ENCODE results near the gene ROR1. TPM values are rescaled to one million over a fixed set of nuclear protein-coding genes. Genes with fewer than 3 reads are reported as not detected.

The ROR1 gene
- total RNA-seq, 1 experiment from 2014 or later, result 19.0 TPM

DNA sequence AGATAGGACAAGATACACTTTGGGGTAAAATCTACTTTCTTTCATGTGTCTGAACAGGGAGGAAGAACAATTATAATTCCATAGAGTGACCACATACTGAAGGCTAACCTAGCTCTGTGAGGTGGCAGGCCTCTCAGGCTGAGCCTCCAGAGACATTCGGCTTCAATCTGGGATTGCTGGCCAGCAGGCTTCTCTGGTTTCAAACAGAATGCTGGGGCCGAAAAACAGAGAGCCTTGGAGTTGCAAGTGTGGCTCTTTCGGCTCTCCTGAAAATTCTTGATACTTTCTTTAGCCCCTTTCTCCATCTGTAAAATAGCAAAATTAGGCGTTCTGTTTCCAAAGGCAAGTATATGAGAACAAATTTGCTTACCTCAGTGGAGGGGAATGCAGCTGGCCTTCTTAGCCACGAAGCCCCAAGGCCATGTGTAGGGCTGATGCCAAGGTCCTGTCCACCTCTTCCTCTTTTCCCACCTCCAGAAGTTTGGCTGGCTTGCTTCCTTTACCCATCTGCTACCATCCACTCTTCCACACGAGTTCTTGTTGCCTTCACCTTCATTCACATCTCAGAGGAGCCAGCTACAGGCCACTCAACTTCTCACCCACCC is 399.6 kb downstream of the ROR1 start:
- TF ChIP-seq, protein P1, sequence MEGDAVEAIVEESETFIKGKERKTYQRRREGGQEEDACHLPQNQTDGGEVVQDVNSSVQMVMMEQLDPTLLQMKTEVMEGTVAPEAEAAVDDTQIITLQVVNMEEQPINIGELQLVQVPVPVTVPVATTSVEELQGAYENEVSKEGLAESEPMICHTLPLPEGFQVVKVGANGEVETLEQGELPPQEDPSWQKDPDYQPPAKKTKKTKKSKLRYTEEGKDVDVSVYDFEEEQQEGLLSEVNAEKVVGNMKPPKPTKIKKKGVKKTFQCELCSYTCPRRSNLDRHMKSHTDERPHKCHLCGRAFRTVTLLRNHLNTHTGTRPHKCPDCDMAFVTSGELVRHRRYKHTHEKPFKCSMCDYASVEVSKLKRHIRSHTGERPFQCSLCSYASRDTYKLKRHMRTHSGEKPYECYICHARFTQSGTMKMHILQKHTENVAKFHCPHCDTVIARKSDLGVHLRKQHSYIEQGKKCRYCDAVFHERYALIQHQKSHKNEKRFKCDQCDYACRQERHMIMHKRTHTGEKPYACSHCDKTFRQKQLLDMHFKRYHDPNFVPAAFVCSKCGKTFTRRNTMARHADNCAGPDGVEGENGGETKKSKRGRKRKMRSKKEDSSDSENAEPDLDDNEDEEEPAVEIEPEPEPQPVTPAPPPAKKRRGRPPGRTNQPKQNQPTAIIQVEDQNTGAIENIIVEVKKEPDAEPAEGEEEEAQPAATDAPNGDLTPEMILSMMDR (conservative IDR thresholded peaks at IDR 0.05), result no peak
- no peak for TF ChIP-seq EZH2 (IDR thresholded peaks at IDR 0.05; ENCODE audit: low read depth)
- no TSS peak for BruUV-seq (replicated peaks)
- Histone ChIP-seq H3K27ac (peak overlapping the region; percentile 97), H3K79me2 (ENCODE audit: low read depth) (no peaks in the 10 kb centered on the region), H3K4me3 (peak overlapping the region; percentile 37; the same call in 1 of the 2 replicates), H3K4me2 (peak overlapping the region; percentile 79), H3F3A (ENCODE audit: insufficient read depth, low read depth) (peaks cover 34% of the 10 kb centered on the region), H3K9me3 (ENCODE audit: insufficient read depth, low read depth) (no peaks in the 10 kb centered on the region; the same call in 1 of the 2 replicates), H3K36me3 (ENCODE audit: low read depth) (peaks cover 8% of the 10 kb centered on the region), H3K9me2 (ENCODE audit: insufficient read depth) (no peaks in the 10 kb centered on the region), H3K4me1 (replicated peaks; ENCODE audit: insufficient read depth) (peaks cover 47% of the 10 kb centered on the region), H2AFZ (no peak overlapping the region), H3K27me3 (ENCODE audit: insufficient read depth, low read depth) (no peaks in the 10 kb centered on the region), H4K20me1 (ENCODE audit: insufficient read depth) (no peaks in the 10 kb centered on the region)
- DNase-seq, result peak; percentile 8 to 46
- ChIA-PET POLR2A (ENCODE audit: unreplicated experiment) (interaction anchor here (0.6 kb wide), 1 partner anchor 340 kb away, joined by 4 read pairs; no protein-coding TSS in a partner anchor), CTCF (no interaction called here)
- intact Hi-C loops (cut with micrococcal nuclease; ENCODE audit: unreplicated experiment), result no loop called here

DNA sequence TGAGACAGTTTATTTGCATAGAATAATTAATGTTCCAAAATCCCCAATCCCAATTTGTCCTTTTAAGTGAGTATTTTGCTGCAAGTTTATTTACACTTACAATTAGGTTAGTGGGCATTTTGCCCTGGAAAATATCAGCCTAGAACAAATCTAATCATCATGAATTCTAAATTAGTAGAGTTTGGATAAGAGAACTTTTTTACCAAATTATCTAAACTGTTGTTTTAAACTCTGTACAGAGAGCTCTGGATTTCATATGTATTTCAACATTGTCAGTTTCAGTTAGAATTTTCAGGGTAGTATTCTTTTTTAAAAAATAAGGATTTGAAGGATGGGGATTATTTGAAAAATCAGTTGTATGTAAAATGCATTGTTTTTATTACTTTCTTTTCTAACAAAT is 401.8 kb downstream of the ROR1 start:
- TF ChIP-seq EZH2 (IDR thresholded peaks at IDR 0.05; ENCODE audit: low read depth), result no peak
- TF ChIP-seq, protein P1 (conservative IDR thresholded peaks at IDR 0.05), result no peak
- H3K4me2 ChIP-seq, result no peak overlapping the region
- POLR2A ChIA-PET (ENCODE audit: unreplicated experiment), result no interaction called here
- BruUV-seq (replicated peaks), result no TSS peak
- no peaks in the 10 kb centered on the region for H3K9me2 ChIP-seq (ENCODE audit: insufficient read depth)
- H3F3A ChIP-seq (ENCODE audit: insufficient read depth, low read depth), result peaks cover 39% of the 10 kb centered on the region
- no peak overlapping the region for H3K4me3 ChIP-seq
- no peaks in the 10 kb centered on the region for H3K79me2 ChIP-seq (ENCODE audit: low read depth)
- H3K27me3 ChIP-seq (ENCODE audit: insufficient read depth, low read depth), result no peaks in the 10 kb centered on the region
- intact Hi-C loops (cut with micrococcal nuclease; ENCODE audit: unreplicated experiment), result no loop called here
- no peak for DNase-seq
- CTCF ChIA-PET, result no interaction called here
- H3K36me3 ChIP-seq (ENCODE audit: low read depth), result peaks cover 8% of the 10 kb centered on the region
- H3K4me1 ChIP-seq (replicated peaks; ENCODE audit: insufficient read depth), result peaks cover 40% of the 10 kb centered on the region
- H4K20me1 ChIP-seq (ENCODE audit: insufficient read depth), result no peaks in the 10 kb centered on the region
- no peak overlapping the region for H2AFZ ChIP-seq
- H3K9me3 ChIP-seq (ENCODE audit: insufficient read depth, low read depth), result no peaks in the 10 kb centered on the region; the same call in 1 of the 2 replicates
- no peak overlapping the region for H3K27ac ChIP-seq

DNA sequence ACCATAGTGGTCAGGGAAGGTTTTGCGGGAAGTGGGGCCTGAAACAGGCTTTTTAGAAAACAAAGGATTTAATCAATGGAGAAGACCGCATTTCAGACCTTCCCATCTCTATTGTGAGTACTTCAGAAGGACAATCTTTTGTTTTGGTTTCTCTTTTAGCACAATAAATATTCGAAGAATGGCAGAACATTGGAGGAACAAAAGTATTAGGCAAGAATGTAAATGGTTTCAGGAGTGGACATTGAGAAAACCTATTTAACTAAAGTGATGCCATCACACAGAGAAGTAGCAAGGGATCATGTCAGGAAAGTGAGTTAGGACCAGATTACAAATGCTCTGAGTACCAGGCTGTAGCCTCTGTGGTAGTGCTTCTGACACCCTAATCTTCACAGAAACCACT is 402.8 kb downstream of the ROR1 start:
- intact Hi-C loops (cut with micrococcal nuclease; ENCODE audit: unreplicated experiment), result no loop called here
- no peak for DNase-seq
- TF ChIP-seq, protein P1 (conservative IDR thresholded peaks at IDR 0.05), result no peak
- TF ChIP-seq EZH2 (IDR thresholded peaks at IDR 0.05; ENCODE audit: low read depth), result no peak
- Histone ChIP-seq H3K4me2 (no peak overlapping the region), H3K4me3 (no peak overlapping the region), H3K9me2 (ENCODE audit: insufficient read depth) (no peaks in the 10 kb centered on the region), H3K79me2 (ENCODE audit: low read depth) (no peaks in the 10 kb centered on the region), H3K27me3 (ENCODE audit: insufficient read depth, low read depth) (no peaks in the 10 kb centered on the region), H3K4me1 (replicated peaks; ENCODE audit: insufficient read depth) (peaks cover 30% of the 10 kb centered on the region), H3K27ac (no peak overlapping the region), H2AFZ (no peak overlapping the region), H3K9me3 (ENCODE audit: insufficient read depth, low read depth) (no peaks in the 10 kb centered on the region; the same call in 1 of the 2 replicates), H3K36me3 (ENCODE audit: low read depth) (peaks cover 8% of the 10 kb centered on the region), H4K20me1 (ENCODE audit: insufficient read depth) (no peaks in the 10 kb centered on the region), H3F3A (ENCODE audit: insufficient read depth, low read depth) (peaks cover 30% of the 10 kb centered on the region)
- POLR2A ChIA-PET (ENCODE audit: unreplicated experiment), result no interaction called here
- CTCF ChIA-PET, result no interaction called here
- BruUV-seq (replicated peaks), result no TSS peak
